Smooth muscle cell (in vitro differentiated cells): ENCODE measurements around the gene RASL11B. TPM values are rescaled to one million over a fixed set of nuclear protein-coding genes. Genes with fewer than 3 reads are reported as not detected.

ENCODE experiments used
- DNase-seq: peaks from one replicate; lab custom pipeline; 2025; ENCODE audit not compliant: unreplicated experiment; lab: John Stamatoyannopoulos, UW
- H2AFZ ChIP-seq: fragments of 200-600 bp; sonication (generic); 2 replicates; pipeline ENCODE4 v1.6.0; 2016; ENCODE audit warnings: antibody characterized with exemption, low read depth, mild to moderate bottlenecking
- H3F3A ChIP-seq: fragments of 200-600 bp; sonication (generic); 2 replicates; pipeline ENCODE4 v1.6.0; 2017; ENCODE audit warnings: antibody characterized with exemption, low read depth
- H3K27ac ChIP-seq: fragments of 200-600 bp; sonication (generic); 2 replicates; pipeline ENCODE4 v1.5.1; 2016; ENCODE audit warnings: low read depth, mild to moderate bottlenecking
- H3K27me3 ChIP-seq: fragments of 200-600 bp; sonication (generic); 2 replicates; pipeline ENCODE4 v1.6.1; 2016; ENCODE audit warnings: low read depth, mild to moderate bottlenecking
- H3K36me3 ChIP-seq: fragments of 200-600 bp; sonication (generic); 2 replicates; pipeline ENCODE4 v1.5.1; 2016; ENCODE audit warnings: low read depth
- H3K4me1 ChIP-seq: fragments of 200-600 bp; sonication (generic); 2 replicates; pipeline ENCODE4 v1.5.1; 2016; ENCODE audit warnings: low read depth
- H3K4me2 ChIP-seq: fragments of 200-600 bp; sonication (generic); 2 replicates; pipeline ENCODE4 v1.6.0; 2016; ENCODE audit warnings: mild to moderate bottlenecking
- H3K4me3 ChIP-seq: fragments of 200-600 bp; sonication (generic); 2 replicates; pipeline ENCODE4 v1.5.1; 2016; ENCODE audit warnings: mild to moderate bottlenecking
- H3K79me2 ChIP-seq: fragments of 200-600 bp; sonication (generic); 2 replicates; pipeline ENCODE4 v1.6.0; 2016; ENCODE audit warnings: low read depth, mild to moderate bottlenecking
- H3K9ac ChIP-seq: fragments of 200-600 bp; sonication (generic); 2 replicates; pipeline ENCODE4 v1.6.0; 2016; ENCODE audit warnings: low read depth
- H3K9me3 ChIP-seq: fragments of 200-600 bp; sonication (generic); replicated peaks from 2 replicates; pipeline ENCODE4 v1.5.1; 2016; ENCODE audit warnings: low read depth
- H4K20me1 ChIP-seq: fragments of 200-600 bp; sonication (generic); 2 replicates; pipeline ENCODE4 v1.6.0; 2016; ENCODE audit warnings: low read depth
- WGBS: methylation state at CpG from one replicate; pipeline ENCODE4 v1.1.7; 2016; ENCODE audit warnings: low lambda C conversion rate; 5-methylcytosine and 5-hydroxymethylcytosine counted together
- polyA plus RNA-seq: library from polyadenylated mRNA; unstranded; fragments of >200 nt; fragmentation: Nextera tagmentation; extraction: Ambion mirVana; gene quantifications from 2 replicates; pipeline ENCODE4 v1.2.1, GENCODE V29; 2016
- total RNA-seq: library from RNA; depleted of rRNA; stranded (reverse); fragments of >200 nt; gene quantifications from 2 replicates; pipeline ENCODE4 v1.2.3, GENCODE V29; 2014
- TF ChIP-seq, protein P1 (sequence below): fragments of 200-600 bp; sonication (generic); IDR thresholded peaks from 2 replicates; pipeline ENCODE4 v1.5.1; 2017; ENCODE audit warnings: borderline replicate concordance, mild to moderate bottlenecking, antibody characterized with exemption; ENCODE audit not compliant: insufficient read depth, poor library complexity, severe bottlenecking

The RASL11B gene
- total and polyA plus RNA-seq, 2 experiments from 2014 or later = 42.9 to 59.6 TPM

DNA sequence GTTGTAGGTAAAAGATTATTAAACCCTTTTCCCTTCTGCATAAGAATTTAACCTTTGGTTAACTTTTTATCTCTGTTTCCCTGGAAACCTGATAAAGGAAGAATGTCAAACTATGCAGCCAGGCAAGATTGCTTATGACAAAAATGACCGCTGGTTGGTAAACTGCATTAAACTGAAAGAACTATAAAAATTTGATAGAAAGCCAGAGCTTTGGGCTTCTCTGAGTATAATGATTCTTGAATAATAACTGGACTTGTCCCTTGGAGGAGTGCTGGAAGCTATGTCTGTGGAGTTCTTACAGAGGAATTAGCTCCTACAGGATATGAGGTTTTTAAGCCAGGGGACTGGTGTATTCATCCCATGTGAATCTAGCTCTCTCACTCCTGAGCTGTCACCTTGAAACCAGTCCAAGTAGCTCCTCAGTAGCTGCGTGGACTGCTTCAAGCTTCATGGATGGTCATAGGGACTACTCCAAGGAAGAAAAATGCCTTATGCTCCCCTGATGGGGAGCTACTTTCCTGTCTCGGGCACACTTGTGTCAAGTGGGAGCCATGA, 52.0 kb downstream of the RASL11B start:
- Histone ChIP-seq H3K27me3 (no peaks in the 10 kb centered on the region), H3K4me1 (peaks cover 5% of the 10 kb centered on the region), H3K27ac (peak overlapping the region; percentile 39), H3K9me3 (no peaks in the 10 kb centered on the region), H3F3A (no peaks in the 10 kb centered on the region), H2AFZ (no peak overlapping the region), H4K20me1 (no peaks in the 10 kb centered on the region), H3K79me2 (no peaks in the 10 kb centered on the region), H3K4me2 (peak overlapping the region; percentile 41), H3K9ac (no peak overlapping the region), H3K36me3 (no peaks in the 10 kb centered on the region), H3K4me3 (no peak overlapping the region)
- 61% methylated on average over 3 of the region's 3 CpGs for WGBS
- TF ChIP-seq, protein P1, sequence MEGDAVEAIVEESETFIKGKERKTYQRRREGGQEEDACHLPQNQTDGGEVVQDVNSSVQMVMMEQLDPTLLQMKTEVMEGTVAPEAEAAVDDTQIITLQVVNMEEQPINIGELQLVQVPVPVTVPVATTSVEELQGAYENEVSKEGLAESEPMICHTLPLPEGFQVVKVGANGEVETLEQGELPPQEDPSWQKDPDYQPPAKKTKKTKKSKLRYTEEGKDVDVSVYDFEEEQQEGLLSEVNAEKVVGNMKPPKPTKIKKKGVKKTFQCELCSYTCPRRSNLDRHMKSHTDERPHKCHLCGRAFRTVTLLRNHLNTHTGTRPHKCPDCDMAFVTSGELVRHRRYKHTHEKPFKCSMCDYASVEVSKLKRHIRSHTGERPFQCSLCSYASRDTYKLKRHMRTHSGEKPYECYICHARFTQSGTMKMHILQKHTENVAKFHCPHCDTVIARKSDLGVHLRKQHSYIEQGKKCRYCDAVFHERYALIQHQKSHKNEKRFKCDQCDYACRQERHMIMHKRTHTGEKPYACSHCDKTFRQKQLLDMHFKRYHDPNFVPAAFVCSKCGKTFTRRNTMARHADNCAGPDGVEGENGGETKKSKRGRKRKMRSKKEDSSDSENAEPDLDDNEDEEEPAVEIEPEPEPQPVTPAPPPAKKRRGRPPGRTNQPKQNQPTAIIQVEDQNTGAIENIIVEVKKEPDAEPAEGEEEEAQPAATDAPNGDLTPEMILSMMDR = no peak
- no peak for DNase-seq

DNA sequence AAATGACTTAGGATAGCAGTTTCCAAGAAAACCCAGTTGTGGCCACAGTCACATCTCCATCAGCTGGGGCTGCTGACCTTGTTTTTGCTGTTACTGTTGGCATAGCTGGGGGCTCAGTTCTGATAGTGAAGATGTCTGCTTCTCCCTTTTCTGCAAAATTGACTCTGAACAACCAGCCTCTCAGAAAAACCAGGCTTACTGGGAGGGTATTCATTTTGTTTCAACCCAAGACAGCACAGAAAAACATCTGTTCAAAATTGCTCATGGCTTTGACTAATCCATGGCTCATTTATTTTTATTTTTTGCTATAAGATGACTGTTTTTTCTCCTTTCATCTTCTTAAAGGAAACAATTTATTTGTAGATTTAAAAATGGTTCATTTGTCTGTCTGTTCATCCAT, 53.1 kb downstream of the RASL11B start:
- H3K79me2 ChIP-seq = no peaks in the 10 kb centered on the region
- no peak for DNase-seq
- H3K9ac ChIP-seq = no peak overlapping the region
- H2AFZ ChIP-seq = no peak overlapping the region
- H3K4me2 ChIP-seq = no peak overlapping the region
- H3K27ac ChIP-seq = peak overlapping the region; percentile 39
- no peaks in the 10 kb centered on the region for H3F3A ChIP-seq
- H3K27me3 ChIP-seq = no peaks in the 10 kb centered on the region
- no peaks in the 10 kb centered on the region for H3K9me3 ChIP-seq
- TF ChIP-seq, protein P1 = no peak
- H3K4me3 ChIP-seq = no peak overlapping the region
- H3K36me3 ChIP-seq = no peaks in the 10 kb centered on the region
- H4K20me1 ChIP-seq = no peaks in the 10 kb centered on the region
- H3K4me1 ChIP-seq = peaks cover 5% of the 10 kb centered on the region

DNA sequence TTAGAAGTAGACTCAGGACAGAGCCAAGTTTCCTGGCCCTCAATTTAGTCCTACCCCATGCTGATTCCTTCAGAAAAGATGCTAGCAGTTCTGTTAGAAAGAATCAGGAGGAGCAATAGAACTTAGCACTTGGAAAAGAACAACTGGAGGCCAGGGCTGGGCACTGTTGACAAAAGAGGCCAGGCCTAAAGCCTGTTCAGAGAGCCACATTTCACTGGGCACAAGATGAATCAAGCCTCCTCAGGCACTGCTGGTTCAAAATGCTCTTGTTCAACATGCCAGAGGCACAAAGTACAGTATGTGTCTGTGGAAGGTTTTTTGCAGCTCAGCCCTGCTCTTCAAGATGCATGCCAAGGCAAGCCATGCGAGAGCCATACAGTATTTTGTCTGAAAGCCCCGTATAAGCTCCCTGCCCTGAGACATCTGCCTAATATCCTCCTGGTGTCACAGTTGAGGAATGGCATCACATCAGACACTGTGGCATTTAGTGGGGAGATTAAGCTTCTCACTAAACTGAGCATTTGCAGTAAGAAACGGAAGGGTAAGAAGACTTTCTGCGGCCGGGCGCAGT, 53.7 kb downstream of the RASL11B start:
- H2AFZ ChIP-seq = peak overlapping the region; percentile 33
- no peak overlapping the region for H3K4me3 ChIP-seq
- no peaks in the 10 kb centered on the region for H3K27me3 ChIP-seq
- no peaks in the 10 kb centered on the region for H3K79me2 ChIP-seq
- TF ChIP-seq, protein P1 = no peak
- H4K20me1 ChIP-seq = no peaks in the 10 kb centered on the region
- H3K9me3 ChIP-seq = no peaks in the 10 kb centered on the region
- no peak overlapping the region for H3K4me2 ChIP-seq
- no peak for DNase-seq
- H3F3A ChIP-seq = no peaks in the 10 kb centered on the region
- no peaks in the 10 kb centered on the region for H3K36me3 ChIP-seq
- 46% methylated on average over 6 of the region's 6 CpGs for WGBS
- H3K4me1 ChIP-seq = peaks cover 5% of the 10 kb centered on the region
- no peak overlapping the region for H3K9ac ChIP-seq
- peak overlapping the region; percentile 39 for H3K27ac ChIP-seq

Other genes starting within 250 kb of the RASL11B start
- 30.4 and 31.8 TPM in 2 replicates for gene USP46, start 203.0 kb upstream of the RASL11B start, total RNA-seq
- 17.2 and 21.7 TPM in 2 replicates for gene USP46, start 203.0 kb upstream of the RASL11B start, polyA plus RNA-seq
- 3.4 and 4.1 TPM in 2 replicates for gene ERVMER34-1, start 110.9 kb upstream of the RASL11B start, total RNA-seq
- 0.71 and 1.5 TPM in 2 replicates for gene ERVMER34-1, start 110.9 kb upstream of the RASL11B start, polyA plus RNA-seq